ENCODE measurements around the gene GSS.

The GSS gene

GRCh38 chr20:34993941-34994508 lies 38.4 kb upstream of the GSS start:
- no peak for DNase-seq (ENCODE audit: low read depth)

- no peak for DNase-seq (ENCODE audit: low read depth)
These were observed 37.3 kb upstream of the GSS start for GRCh38 chr20:34992751-34993417.

- no peak for DNase-seq (ENCODE audit: low read depth)
These were observed 35.1 kb upstream of the GSS start for GRCh38 chr20:34990661-34991214.

GRCh38 chr20:34990231-34990630 lies 34.6 kb upstream of the GSS start:
- no peak for DNase-seq (ENCODE audit: low read depth)

- no peak for DNase-seq (ENCODE audit: low read depth)
These were observed 34.1 kb upstream of the GSS start for GRCh38 chr20:34989670-34990069.

GRCh38 chr20:34989118-34989517 lies 33.5 kb upstream of the GSS start:
- no peak for DNase-seq (ENCODE audit: low read depth)

- DNase-seq (ENCODE audit: low read depth): no peak
These were observed 32.6 kb upstream of the GSS start for GRCh38 chr20:34988191-34988540.

GRCh38 chr20:34987288-34988190 lies 31.9 kb upstream of the GSS start:
- no peak for DNase-seq (ENCODE audit: low read depth)

GRCh38 chr20:34986311-34987287 lies 31.0 kb upstream of the GSS start:
- no peak for DNase-seq (ENCODE audit: low read depth)

GRCh38 chr20:34985461-34986310 lies 30.1 kb upstream of the GSS start:
- DNase-seq (ENCODE audit: low read depth): no peak

GRCh38 chr20:34984756-34985261 lies 29.2 kb upstream of the GSS start:
- no peak for DNase-seq (ENCODE audit: low read depth)

- no peak for DNase-seq (ENCODE audit: low read depth)
These were observed 28.6 kb upstream of the GSS start for GRCh38 chr20:34983995-34984735.

- DNase-seq (ENCODE audit: low read depth): no peak
These were observed 27.6 kb upstream of the GSS start for GRCh38 chr20:34983089-34983820.

- no peak for DNase-seq (ENCODE audit: low read depth)
These were observed 26.9 kb upstream of the GSS start for GRCh38 chr20:34982270-34983088.

- no peak for DNase-seq (ENCODE audit: low read depth)
These were observed 25.1 kb upstream of the GSS start for GRCh38 chr20:34980543-34981233.

GRCh38 chr20:34979366-34980153 lies 24.0 kb upstream of the GSS start:
- DNase-seq (ENCODE audit: low read depth): no peak

All from activated T-cell treated with anti-CD3 and anti-CD28 coated beads for 24 hours (primary cell).